DOHH2 (cell line): ENCODE data around the gene OR4D2.
"Not testable (repeated sequence)": the region's sequence is repeated elsewhere in the genome, so short reads cannot be mapped to it uniquely, and the experiment has no call there.

Experiments used
- H3F3A ChIP-seq: fragments of 200-600 bp; sonication (generic), shearing (Covaris generic); 2 replicates; pipeline ENCODE4 v1.6.0; 2016; ENCODE audit warnings: antibody characterized with exemption, mild to moderate bottlenecking; ENCODE audit not compliant: control insufficient read depth, insufficient read depth
- H3K27ac ChIP-seq: fragments of 200-600 bp; sonication (generic); 2 replicates; pipeline ENCODE4 v1.5.1; 2014; ENCODE audit warnings: low read depth, mild to moderate bottlenecking, low read length, moderate library complexity
- H3K27me3 ChIP-seq: fragments of 200-600 bp; sonication (generic); 2 replicates; pipeline ENCODE4 v1.6.1; 2014; ENCODE audit warnings: mild to moderate bottlenecking, low read length, mixed read lengths; ENCODE audit not compliant: control insufficient read depth
- H3K36me3 ChIP-seq: fragments of 200-600 bp; sonication (generic); 2 replicates; pipeline ENCODE4 v1.6.1; 2014; ENCODE audit warnings: mild to moderate bottlenecking, low read length, moderate library complexity, mixed read lengths; ENCODE audit not compliant: control insufficient read depth
- H3K4me1 ChIP-seq: fragments of 200-600 bp; sonication (generic); 2 replicates; pipeline ENCODE4 v1.6.1; 2014; ENCODE audit warnings: mild to moderate bottlenecking, low read length, mixed read lengths; ENCODE audit not compliant: control insufficient read depth
- H3K4me2 ChIP-seq: fragments of 200-600 bp; sonication (generic); 2 replicates; pipeline ENCODE4 v1.6.0; 2014; ENCODE audit warnings: mild to moderate bottlenecking, low read length, moderate library complexity
- H3K4me3 ChIP-seq: fragments of 200-600 bp; sonication (generic); 2 replicates; pipeline ENCODE4 v1.5.1; 2014; ENCODE audit warnings: mild to moderate bottlenecking, low read length, mixed read lengths
- H3K79me2 ChIP-seq: fragments of 200-600 bp; sonication (generic); 2 replicates; pipeline ENCODE4 v1.6.1; 2014; ENCODE audit warnings: mild to moderate bottlenecking, low read length, mixed read lengths; ENCODE audit not compliant: control insufficient read depth
- H3K9me2 ChIP-seq: fragments of 200-600 bp; sonication (generic); replicated peaks from 2 replicates; pipeline ENCODE4 v1.6.1; 2014; ENCODE audit warnings: mild to moderate bottlenecking, low read length, mixed read lengths; ENCODE audit not compliant: control insufficient read depth
- H3K9me3 ChIP-seq: fragments of 200-600 bp; sonication (generic); 2 replicates; pipeline ENCODE4 v1.6.1; 2014; ENCODE audit warnings: antibody characterized with exemption, low read length, mixed read lengths; ENCODE audit not compliant: control insufficient read depth, insufficient read depth
- H4K20me1 ChIP-seq: fragments of 200-600 bp; sonication (generic); 2 replicates; pipeline ENCODE4 v1.6.0; 2014; ENCODE audit warnings: low read depth, mild to moderate bottlenecking, antibody characterized with exemption, low read length, moderate library complexity; ENCODE audit not compliant: control insufficient read depth, insufficient read depth
- EZH2phosphoT487 ChIP-seq: fragments of 200-600 bp; sonication (generic); IDR thresholded peaks from 2 replicates; pipeline ENCODE4 v1.6.1; 2017; ENCODE audit warnings: borderline replicate concordance, mild to moderate bottlenecking, antibody characterized with exemption, low read length, moderate library complexity, mixed read lengths
- TF ChIP-seq, protein P1 (sequence below): fragments of 200-600 bp; sonication (generic); IDR thresholded peaks from one replicate; pipeline ENCODE4 v1.5.1; 2014; ENCODE audit warnings: antibody characterized with exemption, mild to moderate bottlenecking, low read depth, low read length; ENCODE audit not compliant: poor library complexity, severe bottlenecking

The OR4D2 gene

GRCh38 chr17:58120195-58120822 lies 46.5 kb upstream of the OR4D2 start:
- Histone ChIP-seq H4K20me1 (no peaks in the 10 kb centered on the region), H3K79me2 (no peaks in the 10 kb centered on the region), H3K4me2 (no peak overlapping the region), H3K9me2 (no peaks in the 10 kb centered on the region), H3K27ac (no peak overlapping the region), H3F3A (no peaks in the 10 kb centered on the region), H3K4me1 (no peaks in the 10 kb centered on the region), H3K36me3 (no peaks in the 10 kb centered on the region), H3K9me3 (no peaks in the 10 kb centered on the region), H3K27me3 (peaks cover 2% of the 10 kb centered on the region; the same call in 1 of the 2 replicates), H3K4me3 (no peak overlapping the region)
- no peak for TF ChIP-seq EZH2phosphoT487
- TF ChIP-seq, protein P1, sequence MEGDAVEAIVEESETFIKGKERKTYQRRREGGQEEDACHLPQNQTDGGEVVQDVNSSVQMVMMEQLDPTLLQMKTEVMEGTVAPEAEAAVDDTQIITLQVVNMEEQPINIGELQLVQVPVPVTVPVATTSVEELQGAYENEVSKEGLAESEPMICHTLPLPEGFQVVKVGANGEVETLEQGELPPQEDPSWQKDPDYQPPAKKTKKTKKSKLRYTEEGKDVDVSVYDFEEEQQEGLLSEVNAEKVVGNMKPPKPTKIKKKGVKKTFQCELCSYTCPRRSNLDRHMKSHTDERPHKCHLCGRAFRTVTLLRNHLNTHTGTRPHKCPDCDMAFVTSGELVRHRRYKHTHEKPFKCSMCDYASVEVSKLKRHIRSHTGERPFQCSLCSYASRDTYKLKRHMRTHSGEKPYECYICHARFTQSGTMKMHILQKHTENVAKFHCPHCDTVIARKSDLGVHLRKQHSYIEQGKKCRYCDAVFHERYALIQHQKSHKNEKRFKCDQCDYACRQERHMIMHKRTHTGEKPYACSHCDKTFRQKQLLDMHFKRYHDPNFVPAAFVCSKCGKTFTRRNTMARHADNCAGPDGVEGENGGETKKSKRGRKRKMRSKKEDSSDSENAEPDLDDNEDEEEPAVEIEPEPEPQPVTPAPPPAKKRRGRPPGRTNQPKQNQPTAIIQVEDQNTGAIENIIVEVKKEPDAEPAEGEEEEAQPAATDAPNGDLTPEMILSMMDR, result no peak

- Histone ChIP-seq H3K27me3 (peaks cover 15% of the 10 kb centered on the region), H4K20me1 (no peaks in the 10 kb centered on the region), H3K36me3 (no peaks in the 10 kb centered on the region), H3K79me2 (no peaks in the 10 kb centered on the region), H3K27ac (no peak overlapping the region), H3K9me2 (no peaks in the 10 kb centered on the region), H3K4me2 (no peak overlapping the region), H3K4me1 (no peaks in the 10 kb centered on the region), H3K4me3 (no peak overlapping the region), H3F3A (no peaks in the 10 kb centered on the region), H3K9me3 (no peaks in the 10 kb centered on the region)
- no peak for TF ChIP-seq EZH2phosphoT487
- TF ChIP-seq, protein P1, result peak; percentile 39
Observed at GRCh38 chr17:58121925-58122324, 44.9 kb upstream of the OR4D2 start.

GRCh38 chr17:58127846-58128245 lies 38.9 kb upstream of the OR4D2 start:
- Histone ChIP-seq H3K36me3 (no peaks in the 10 kb centered on the region), H3K27ac (no peak overlapping the region), H3K4me3 (no peak overlapping the region), H3K9me3 (no peaks in the 10 kb centered on the region), H3K9me2 (no peaks in the 10 kb centered on the region), H3K79me2 (no peaks in the 10 kb centered on the region), H3K4me1 (no peaks in the 10 kb centered on the region), H3F3A (no peaks in the 10 kb centered on the region), H4K20me1 (no peaks in the 10 kb centered on the region), H3K4me2 (no peak overlapping the region), H3K27me3 (peaks cover 33% of the 10 kb centered on the region)
- TF ChIP-seq, protein P1, result no peak
- TF ChIP-seq EZH2phosphoT487, result no peak

- H4K20me1 ChIP-seq, H3K4me1 ChIP-seq, H3F3A ChIP-seq, H3K79me2 ChIP-seq, H3K9me3 ChIP-seq, H3K9me2 ChIP-seq, H3K27ac ChIP-seq, H3K4me2 ChIP-seq, H3K4me3 ChIP-seq, H3K36me3 ChIP-seq: not testable (repeated sequence)
- peaks cover 21% of the 10 kb centered on the region for H3K27me3 ChIP-seq
Observed at GRCh38 chr17:58132697-58133096, 34.1 kb upstream of the OR4D2 start.
